Gastroesophageal sphincter (tissue), 3 donors: Measurements from ENCODE around the gene THOP1.

Experiments
- EP300 ChIP-seq: sonication (generic); formaldehyde crosslinking; IDR thresholded peaks from one replicate; pipeline ENCODE4 v1.6.1; 2017; ENCODE audit warnings: antibody characterized with exemption, mild to moderate bottlenecking
- POLR2AphosphoS5 ChIP-seq: sonication (generic); formaldehyde crosslinking; IDR thresholded peaks from one replicate; pipeline ENCODE4 v1.6.1; 2017; ENCODE audit warnings: antibody characterized with exemption
- TF ChIP-seq, protein P1 (sequence below), 4 experiments: fragments of 200-600 bp in 2 of 4; fragments of 450-650 bp in 2 of 4; sonication (generic) in 1 of 4; IDR thresholded peaks; one replicate each; pipeline ENCODE4 v1.5.1; 2017 to 2019; ENCODE audit warnings: antibody characterized with exemption in 4 of 4, mild to moderate bottlenecking in 2 of 4, moderate library complexity in 2 of 4

DNA sequence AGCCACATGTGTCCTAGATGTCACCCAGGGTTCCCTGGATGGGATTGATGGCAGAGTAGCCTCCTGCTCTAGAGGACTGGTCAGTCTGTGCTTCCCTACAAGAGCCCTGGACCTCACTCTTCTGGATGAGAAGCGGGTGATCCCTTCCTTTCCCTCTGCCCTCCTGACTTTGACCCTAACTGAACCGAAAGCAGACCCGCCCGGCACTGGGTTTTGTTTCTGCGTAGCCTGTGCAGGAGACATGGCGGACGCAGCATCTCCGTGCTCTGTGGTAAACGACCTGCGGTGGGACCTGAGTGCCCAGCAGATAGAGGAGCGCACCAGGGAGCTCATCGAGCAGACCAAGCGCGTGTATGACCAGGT is 4.9 kb downstream of the THOP1 start:
- TF ChIP-seq, protein P1, sequence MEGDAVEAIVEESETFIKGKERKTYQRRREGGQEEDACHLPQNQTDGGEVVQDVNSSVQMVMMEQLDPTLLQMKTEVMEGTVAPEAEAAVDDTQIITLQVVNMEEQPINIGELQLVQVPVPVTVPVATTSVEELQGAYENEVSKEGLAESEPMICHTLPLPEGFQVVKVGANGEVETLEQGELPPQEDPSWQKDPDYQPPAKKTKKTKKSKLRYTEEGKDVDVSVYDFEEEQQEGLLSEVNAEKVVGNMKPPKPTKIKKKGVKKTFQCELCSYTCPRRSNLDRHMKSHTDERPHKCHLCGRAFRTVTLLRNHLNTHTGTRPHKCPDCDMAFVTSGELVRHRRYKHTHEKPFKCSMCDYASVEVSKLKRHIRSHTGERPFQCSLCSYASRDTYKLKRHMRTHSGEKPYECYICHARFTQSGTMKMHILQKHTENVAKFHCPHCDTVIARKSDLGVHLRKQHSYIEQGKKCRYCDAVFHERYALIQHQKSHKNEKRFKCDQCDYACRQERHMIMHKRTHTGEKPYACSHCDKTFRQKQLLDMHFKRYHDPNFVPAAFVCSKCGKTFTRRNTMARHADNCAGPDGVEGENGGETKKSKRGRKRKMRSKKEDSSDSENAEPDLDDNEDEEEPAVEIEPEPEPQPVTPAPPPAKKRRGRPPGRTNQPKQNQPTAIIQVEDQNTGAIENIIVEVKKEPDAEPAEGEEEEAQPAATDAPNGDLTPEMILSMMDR (IDR thresholded peaks at IDR 0.05) = no peak
- TF ChIP-seq EP300 (no peak), POLR2AphosphoS5 (no peak)
